GM19468 (cell line): ENCODE data around the gene FAM53B.
A peak's percentile ranks its signal among the peaks of the same experiment; 100 is the strongest.

ENCODE experiments used
- ATAC-seq: cut with Tn5 transposase; IDR thresholded peaks from one replicate; pipeline ENCODE4 v1.9.1; 2021; ENCODE audit warnings: mild to moderate bottlenecking, moderate library complexity, moderate number of reproducible peaks; ENCODE audit not compliant: unreplicated experiment; ENCODE audit errors: extremely low read depth

FAM53B gene

GRCh38 chr10:124699471-124700292 lies 44.5 kb downstream of the FAM53B start:
- ATAC-seq, result no peak

- ATAC-seq, result no peak
These were observed 45.4 kb downstream of the FAM53B start for GRCh38 chr10:124698545-124699469.

- no peak for ATAC-seq
These were observed 46.2 kb downstream of the FAM53B start for GRCh38 chr10:124697837-124698544.

- no peak for ATAC-seq
These were observed 46.7 kb downstream of the FAM53B start for GRCh38 chr10:124697443-124697836.

- peak; percentile 61 for ATAC-seq
These were observed 47.5 kb downstream of the FAM53B start for GRCh38 chr10:124696446-124697392.

- ATAC-seq, result no peak
These were observed 48.9 kb downstream of the FAM53B start for GRCh38 chr10:124695259-124695658.

GRCh38 chr10:124694481-124695220 lies 49.5 kb downstream of the FAM53B start:
- ATAC-seq, result no peak

- ATAC-seq, result no peak
These were observed 50.3 kb downstream of the FAM53B start for GRCh38 chr10:124693801-124694416.

- ATAC-seq, result no peak
These were observed 50.8 kb downstream of the FAM53B start for GRCh38 chr10:124693396-124693795.

- no peak for ATAC-seq
These were observed 52.1 kb downstream of the FAM53B start for GRCh38 chr10:124692100-124692446.

GRCh38 chr10:124691421-124692099 lies 52.6 kb downstream of the FAM53B start:
- no peak for ATAC-seq

- no peak for ATAC-seq
These were observed 53.2 kb downstream of the FAM53B start for GRCh38 chr10:124691002-124691401.

- ATAC-seq, result no peak
These were observed 54.2 kb downstream of the FAM53B start for GRCh38 chr10:124689911-124690498.

GRCh38 chr10:124688889-124689670 lies 55.1 kb downstream of the FAM53B start:
- peak; percentile 96 for ATAC-seq

GRCh38 chr10:124688386-124688785 lies 55.8 kb downstream of the FAM53B start:
- ATAC-seq, result no peak

GRCh38 chr10:124686707-124687376 lies 57.3 kb downstream of the FAM53B start:
- ATAC-seq, result no peak
